ENCODE measurements around the gene TPM2.

DNA sequence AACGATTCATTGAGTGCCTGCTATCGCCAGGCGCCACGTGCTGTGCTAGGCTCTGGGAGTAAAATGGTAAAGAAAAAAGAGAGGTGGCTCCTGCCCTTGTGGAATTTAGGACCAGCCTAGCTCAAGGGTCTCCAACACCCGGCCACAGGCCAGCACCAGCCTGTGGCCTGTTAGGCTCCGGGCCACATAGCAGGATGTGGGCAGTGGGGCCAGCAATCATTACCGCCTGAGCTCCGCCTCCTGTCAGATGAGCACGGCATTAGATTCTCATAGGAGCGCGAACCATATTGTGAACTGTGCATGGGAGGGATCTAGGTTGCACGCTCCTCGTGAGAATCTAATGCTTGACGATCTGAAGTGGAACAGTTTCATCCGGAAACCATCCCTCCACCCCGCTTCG lies 33.4 kb downstream of the TPM2 start:
- TF ChIP-seq, protein P1, sequence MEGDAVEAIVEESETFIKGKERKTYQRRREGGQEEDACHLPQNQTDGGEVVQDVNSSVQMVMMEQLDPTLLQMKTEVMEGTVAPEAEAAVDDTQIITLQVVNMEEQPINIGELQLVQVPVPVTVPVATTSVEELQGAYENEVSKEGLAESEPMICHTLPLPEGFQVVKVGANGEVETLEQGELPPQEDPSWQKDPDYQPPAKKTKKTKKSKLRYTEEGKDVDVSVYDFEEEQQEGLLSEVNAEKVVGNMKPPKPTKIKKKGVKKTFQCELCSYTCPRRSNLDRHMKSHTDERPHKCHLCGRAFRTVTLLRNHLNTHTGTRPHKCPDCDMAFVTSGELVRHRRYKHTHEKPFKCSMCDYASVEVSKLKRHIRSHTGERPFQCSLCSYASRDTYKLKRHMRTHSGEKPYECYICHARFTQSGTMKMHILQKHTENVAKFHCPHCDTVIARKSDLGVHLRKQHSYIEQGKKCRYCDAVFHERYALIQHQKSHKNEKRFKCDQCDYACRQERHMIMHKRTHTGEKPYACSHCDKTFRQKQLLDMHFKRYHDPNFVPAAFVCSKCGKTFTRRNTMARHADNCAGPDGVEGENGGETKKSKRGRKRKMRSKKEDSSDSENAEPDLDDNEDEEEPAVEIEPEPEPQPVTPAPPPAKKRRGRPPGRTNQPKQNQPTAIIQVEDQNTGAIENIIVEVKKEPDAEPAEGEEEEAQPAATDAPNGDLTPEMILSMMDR (IDR thresholded peaks at IDR 0.05; ENCODE audit: low read depth, low read length), result no peak
- TF ChIP-seq EZH2phosphoT487 (IDR thresholded peaks at IDR 0.05; ENCODE audit: low read depth), result no peak

Data from OCI-LY3 (cell line).